ENCODE results near the gene MLPH.

DNA sequence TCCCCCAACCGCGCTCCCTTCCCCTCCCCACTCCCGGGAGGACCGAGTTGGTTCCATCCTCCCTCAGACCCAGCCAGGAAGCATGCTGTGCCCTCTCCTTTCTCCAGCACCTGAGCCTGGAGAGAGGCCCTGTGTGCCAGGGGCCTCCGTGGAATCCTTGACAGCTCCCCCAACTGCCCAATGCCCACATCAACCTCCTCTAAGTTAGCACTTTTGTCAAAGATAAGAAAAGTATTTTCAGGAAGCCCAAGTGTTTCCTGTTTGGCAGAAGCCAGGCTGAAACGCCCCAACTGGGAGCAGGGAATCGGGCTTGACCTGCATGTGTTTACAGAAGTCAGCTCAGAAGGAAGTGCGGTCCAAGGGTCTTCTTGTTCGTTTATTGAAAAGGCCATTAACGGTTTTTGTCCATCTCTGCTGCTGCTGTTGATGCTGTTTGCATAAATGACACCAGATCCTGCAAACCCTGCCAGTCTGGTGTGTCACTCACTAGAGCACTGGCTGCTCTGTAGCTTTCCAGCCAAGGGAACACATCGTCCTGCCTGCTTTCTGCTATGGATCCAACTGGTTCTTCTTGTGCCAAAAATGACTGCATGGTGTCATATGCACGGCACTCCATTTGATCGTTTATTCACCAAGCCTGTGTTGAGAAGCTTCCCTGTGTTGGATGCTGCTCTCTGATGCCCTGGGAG is 37.7 kb upstream of the MLPH start:
- TF ChIP-seq, protein P1, sequence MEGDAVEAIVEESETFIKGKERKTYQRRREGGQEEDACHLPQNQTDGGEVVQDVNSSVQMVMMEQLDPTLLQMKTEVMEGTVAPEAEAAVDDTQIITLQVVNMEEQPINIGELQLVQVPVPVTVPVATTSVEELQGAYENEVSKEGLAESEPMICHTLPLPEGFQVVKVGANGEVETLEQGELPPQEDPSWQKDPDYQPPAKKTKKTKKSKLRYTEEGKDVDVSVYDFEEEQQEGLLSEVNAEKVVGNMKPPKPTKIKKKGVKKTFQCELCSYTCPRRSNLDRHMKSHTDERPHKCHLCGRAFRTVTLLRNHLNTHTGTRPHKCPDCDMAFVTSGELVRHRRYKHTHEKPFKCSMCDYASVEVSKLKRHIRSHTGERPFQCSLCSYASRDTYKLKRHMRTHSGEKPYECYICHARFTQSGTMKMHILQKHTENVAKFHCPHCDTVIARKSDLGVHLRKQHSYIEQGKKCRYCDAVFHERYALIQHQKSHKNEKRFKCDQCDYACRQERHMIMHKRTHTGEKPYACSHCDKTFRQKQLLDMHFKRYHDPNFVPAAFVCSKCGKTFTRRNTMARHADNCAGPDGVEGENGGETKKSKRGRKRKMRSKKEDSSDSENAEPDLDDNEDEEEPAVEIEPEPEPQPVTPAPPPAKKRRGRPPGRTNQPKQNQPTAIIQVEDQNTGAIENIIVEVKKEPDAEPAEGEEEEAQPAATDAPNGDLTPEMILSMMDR (conservative IDR thresholded peaks at IDR 0.05; ENCODE audit: low read depth, low read length): no peak
- TF ChIP-seq RCOR1 (IDR thresholded peaks at IDR 0.05; ENCODE audit: insufficient replicate concordance, low read length) (no peak), MXI1 (IDR thresholded peaks at IDR 0.05; ENCODE audit: borderline replicate concordance, low read depth, low read length) (no peak), POLR2A (IDR thresholded peaks at IDR 0.05; ENCODE audit: low read depth, low read length) (no peak), CHD1 (IDR thresholded peaks at IDR 0.05; ENCODE audit: low read depth, low read length) (no peak), RFX5 (IDR thresholded peaks at IDR 0.05; ENCODE audit: low read depth, low read length) (no peak), BHLHE40 (IDR thresholded peaks at IDR 0.05; ENCODE audit: low read depth, low read length) (no peak), SMC3 (IDR thresholded peaks at IDR 0.05; ENCODE audit: low read depth, low read length) (no peak), MAZ (IDR thresholded peaks at IDR 0.05; ENCODE audit: borderline replicate concordance, low read depth, low read length) (no peak)
- TF ChIP-seq, protein P2, sequence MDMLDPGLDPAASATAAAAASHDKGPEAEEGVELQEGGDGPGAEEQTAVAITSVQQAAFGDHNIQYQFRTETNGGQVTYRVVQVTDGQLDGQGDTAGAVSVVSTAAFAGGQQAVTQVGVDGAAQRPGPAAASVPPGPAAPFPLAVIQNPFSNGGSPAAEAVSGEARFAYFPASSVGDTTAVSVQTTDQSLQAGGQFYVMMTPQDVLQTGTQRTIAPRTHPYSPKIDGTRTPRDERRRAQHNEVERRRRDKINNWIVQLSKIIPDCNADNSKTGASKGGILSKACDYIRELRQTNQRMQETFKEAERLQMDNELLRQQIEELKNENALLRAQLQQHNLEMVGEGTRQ (IDR thresholded peaks at IDR 0.05; ENCODE audit: low read depth, low read length): no peak

All from IMR-90 (cell line).